ENCODE results near the gene CXCR5.

Gene CXCR5

DNA sequence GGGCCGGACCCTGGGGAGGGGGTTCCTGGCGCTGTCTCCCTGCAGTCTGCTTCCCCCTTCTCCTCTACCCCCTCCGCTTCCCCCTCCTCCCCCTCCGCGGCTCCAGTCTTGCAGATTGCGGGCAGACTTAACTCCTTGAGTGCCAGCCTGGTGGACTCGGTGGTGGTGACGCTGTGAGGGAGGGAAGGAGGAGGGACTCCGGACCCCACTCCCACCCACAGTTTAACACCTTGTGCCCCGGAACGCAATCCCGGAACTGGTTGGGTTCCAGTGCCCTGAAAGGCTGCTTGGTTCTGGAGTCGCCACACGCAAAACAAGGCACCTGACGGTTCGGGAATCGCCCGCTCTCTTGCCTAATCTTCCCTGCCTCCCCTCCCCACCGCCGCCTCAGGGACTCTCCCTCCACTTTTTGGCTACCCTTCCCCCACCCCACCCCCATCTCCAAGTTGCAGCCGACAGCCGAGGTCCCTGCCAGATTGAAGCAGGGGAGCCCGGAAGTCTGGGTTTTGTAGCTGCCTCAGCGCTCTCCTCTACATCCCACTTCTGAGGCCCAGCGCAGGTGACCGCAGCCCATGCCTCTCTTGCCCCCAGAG, 45.9 kb downstream of the CXCR5 start:
- peak; percentile 58 for DNase-seq

DNA sequence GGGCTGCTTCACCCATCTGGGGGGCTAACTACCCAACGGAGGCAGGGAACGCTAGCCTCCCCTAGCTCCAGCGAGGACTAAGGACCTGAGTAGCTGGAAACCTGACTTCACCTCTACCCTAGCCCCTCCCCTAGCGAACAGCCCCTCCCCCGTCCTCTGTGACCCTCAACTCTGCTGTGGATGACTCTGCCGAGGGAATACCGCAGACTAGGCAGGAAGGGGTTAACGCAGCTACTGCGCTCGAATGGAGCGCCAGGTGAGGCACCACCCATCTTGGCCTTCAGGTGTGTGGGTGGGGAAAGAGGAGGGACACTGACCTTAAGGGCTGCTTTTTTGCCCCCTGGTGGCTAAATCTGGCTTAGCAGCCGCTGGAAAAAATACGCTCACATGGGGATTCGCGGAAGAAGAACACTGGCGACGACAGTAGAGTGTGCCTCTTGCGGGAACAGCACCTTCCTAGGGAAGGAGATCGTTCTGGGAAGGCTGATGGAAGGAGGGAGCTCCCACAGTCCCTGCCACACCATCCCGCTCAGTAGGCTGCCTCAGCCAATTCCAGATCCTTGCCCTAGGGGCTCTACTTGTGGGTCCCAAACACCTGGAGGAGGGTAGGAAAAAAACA, 46.5 kb downstream of the CXCR5 start:
- DNase-seq: no peak

- DNase-seq: no peak
Observed at GRCh38 chr11:118931571-118931970, 47.9 kb downstream of the CXCR5 start.

- no peak for DNase-seq
Observed at GRCh38 chr11:118933486-118933885, 49.8 kb downstream of the CXCR5 start.

DNA sequence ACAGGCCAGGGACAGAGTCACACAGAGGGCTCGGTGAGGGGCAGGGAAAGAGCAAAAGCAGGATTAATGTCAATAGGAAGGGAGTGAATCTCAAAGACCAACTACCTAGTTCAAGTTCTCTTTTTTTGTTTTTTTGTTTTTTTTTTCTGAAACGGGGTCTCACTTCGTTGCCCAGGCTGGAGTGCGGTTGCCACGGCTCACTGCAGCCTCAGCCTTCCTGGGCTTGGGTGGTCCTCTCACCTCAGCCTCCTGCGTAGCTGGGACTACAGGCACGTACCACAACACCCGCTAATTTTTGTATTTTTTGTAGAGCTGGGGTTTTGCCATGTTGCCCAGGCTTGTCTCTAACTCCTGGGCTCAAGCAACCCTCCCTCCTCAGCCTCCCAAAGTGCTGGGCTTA, 51.7 kb downstream of the CXCR5 start:
- no peak for DNase-seq

DNA sequence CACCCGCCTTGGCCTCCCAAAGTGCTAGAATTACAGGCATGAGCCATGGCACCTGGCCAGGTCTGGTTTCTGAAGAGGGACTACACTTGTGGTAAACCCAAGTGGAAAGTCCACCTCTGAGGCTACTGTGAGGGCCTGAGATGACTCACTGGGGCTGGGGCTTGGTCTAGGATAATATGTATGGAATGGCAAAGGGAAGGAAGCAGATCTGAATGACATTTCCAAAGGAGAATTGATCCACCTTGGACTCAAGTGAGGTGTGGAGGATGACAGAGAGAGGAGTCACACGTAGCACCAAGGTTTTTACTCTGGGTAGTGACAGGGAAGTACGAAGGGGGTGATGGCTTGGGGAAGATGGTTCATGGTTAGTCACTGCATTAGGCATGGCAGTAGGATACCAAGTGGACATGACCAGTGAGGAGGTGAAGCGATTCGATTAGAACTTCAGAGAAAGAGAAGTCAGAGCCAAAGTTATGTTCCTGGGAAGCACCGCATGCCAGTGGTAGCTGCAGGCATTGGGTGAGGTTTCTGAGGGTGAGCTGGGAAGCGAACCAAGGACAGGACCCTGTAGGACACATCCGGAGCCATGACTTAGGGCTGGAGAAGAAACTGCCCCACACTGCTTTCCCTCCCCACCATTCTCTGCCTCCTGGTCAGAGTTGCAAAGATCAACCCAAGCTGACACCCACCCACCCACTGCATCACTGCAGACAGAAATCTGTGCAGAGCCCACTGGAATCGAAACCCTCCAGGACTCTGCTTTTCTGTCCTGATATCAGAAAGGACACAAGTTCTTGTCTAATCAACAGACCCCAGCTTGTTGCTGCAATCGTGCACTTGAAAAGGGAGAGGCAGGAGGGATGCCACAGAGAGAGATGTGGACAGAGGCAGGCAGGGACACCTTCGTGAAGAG, 55.1 kb downstream of the CXCR5 start:
- DNase-seq: no peak

DNA sequence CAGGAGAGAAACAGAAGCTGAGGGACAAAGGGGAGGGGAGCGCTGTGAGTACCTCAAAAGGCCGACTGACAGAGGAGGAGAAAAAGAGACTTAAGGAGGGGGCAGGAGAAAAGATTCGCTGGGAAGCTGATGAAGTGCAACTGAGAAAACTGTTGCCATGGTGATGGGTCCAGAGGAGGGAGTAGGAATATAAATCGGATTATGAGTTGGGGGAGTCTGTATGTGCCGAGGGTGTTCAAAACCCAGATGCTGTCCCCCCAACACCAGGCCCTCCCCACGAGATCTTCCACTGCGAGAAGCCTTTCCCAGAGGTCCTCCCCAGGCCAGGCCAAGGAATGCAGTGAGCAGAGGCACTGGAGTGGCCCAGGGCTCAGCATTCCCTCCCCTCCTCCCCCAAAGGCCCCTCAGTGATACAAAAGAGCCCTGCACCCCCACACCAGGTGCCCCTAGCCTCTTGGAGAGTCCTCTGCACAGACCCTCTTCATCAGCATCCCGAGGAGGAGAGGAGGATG, 55.8 kb downstream of the CXCR5 start:
- DNase-seq: no peak

GRCh38 chr11:118939953-118940598, 56.4 kb downstream of the CXCR5 start:
- no peak for DNase-seq

DNA sequence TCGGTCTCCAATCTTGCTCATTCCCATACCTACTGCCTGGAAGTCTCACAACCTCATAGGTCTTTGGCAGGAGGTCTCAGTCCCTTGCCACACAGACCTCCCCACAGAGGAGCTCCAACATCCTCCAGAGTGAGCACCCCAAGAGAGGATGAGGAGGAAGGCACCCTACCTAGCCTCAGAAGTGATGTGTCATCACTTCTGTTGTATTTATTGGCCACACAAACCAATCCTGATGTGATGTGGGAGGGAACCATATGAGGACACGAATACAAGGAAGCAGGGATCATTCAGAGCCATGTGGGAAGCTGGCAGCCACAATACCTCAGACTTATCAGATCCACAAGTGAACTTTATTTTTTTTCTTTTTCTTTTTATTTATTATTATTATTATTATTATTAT, 63.4 kb downstream of the CXCR5 start:
- DNase-seq: no peak

Data from SIG-M5 (cell line).